ENCODE measurements around the gene CCDC7.

DNA sequence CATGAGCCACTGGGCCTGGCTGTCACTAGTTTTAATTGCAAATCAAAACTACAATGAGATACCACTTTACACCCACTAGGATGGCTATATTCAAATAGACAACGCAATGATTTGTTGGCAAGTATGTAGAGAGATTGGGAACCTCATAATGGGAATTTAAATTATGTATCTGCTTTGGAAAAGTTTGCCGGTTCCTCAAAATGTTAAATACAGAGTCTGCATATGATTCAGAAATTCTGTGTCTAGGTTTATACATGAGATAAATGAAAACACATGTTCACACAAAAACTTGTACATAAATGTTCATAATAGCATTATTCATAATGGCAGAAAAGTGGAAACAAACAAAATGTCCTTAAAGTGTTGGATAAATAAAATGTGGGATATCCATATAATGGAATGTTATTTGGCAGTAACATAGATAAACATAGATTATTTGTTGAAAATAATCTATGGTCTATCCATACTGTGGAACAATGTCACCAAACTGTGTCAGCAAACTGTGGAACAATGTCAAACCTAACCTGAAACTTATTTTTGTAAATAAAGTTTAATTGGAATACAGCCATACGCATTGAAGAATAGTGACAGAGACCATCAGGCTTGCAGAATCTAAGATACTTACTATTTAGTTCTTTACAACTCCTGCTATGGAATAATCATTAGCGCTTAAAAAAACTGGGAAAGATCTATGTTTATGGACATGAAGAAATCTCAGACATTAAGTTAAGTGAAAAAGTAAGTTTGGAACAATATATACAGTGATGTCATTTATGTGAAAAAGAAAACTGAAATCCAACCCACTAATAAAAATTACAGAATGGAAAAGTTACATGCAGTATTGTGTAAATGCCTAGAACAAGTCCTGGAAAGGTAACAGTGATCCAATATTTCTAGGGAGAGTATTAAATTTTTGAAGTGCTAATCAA, 70.9 kb downstream of the CCDC7 start:
- TF ChIP-seq CTCF (conservative IDR thresholded peaks at IDR 0.05), result no peak
- no peak for TF ChIP-seq ZFX (IDR thresholded peaks at IDR 0.05)

All from C4-2B (cell line).